ENCODE measurements around the gene CDC34. TPM values are rescaled to one million over a fixed set of nuclear protein-coding genes. Genes with fewer than 3 reads are reported as not detected.

The CDC34 gene
- total and polyA plus RNA-seq, 9 of the 15 experiments (the other 6 are each of a cell fraction or from before 2014, with no cell fraction given): 0.80 to 203 (median 65.5) TPM

DNA sequence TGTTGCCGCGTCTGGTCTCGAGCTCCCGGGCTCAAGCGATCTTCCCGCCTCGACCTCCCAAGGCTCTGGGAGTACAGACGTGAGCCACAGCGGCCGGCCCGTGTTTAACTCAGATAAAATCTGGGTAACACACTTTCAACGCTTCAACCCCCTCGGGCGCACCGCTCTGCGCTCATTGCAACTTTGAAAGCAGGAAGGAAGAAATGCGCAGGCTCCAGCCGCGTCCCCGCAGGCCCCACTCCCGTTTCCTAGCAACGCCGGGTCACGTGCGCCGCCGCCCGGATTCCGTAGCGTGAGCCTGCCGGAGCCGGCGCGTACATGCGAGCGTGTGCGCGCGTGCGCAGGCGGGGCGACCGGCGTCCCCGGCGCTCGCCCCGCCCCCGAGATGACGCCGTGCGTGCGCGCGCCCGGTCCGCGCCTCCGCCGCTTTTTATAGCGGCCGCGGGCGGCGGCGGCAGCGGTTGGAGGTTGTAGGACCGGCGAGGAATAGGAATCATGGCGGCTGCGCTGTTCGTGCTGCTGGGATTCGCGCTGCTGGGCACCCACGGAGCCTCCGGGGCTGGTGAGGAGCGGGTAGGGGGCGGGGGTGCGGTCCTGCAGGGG, 40.7 kb downstream of the CDC34 start, which contains the start of gene BSG (continued):
- TF ChIP-seq, protein P1, sequence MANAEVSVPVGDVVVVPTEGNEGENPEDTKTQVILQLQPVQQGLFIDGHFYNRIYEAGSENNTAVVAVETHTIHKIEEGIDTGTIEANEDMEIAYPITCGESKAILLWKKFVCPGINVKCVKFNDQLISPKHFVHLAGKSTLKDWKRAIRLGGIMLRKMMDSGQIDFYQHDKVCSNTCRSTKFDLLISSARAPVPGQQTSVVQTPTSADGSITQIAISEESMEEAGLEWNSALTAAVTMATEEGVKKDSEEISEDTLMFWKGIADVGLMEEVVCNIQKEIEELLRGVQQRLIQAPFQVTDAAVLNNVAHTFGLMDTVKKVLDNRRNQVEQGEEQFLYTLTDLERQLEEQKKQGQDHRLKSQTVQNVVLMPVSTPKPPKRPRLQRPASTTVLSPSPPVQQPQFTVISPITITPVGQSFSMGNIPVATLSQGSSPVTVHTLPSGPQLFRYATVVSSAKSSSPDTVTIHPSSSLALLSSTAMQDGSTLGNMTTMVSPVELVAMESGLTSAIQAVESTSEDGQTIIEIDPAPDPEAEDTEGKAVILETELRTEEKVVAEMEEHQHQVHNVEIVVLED (CRISPR knock-in tag; IDR thresholded peaks at IDR 0.05): peak; percentile 99
- TF ChIP-seq ZNF197 (CRISPR knock-in tag; IDR thresholded peaks at IDR 0.05; ENCODE audit: low read depth): peak; percentile 93; the same call in 1 of the 2 replicates
- TF ChIP-seq KDM5B (IDR thresholded peaks at IDR 0.05; ENCODE audit: insufficient replicate concordance, low read depth, low read length): peak; percentile 96
- TF ChIP-seq KDM1A (IDR thresholded peaks at IDR 0.05): peak in 1 of 2 experiments; percentile 50; a peak in 1 of 4 replicates
- TF ChIP-seq, protein P2, sequence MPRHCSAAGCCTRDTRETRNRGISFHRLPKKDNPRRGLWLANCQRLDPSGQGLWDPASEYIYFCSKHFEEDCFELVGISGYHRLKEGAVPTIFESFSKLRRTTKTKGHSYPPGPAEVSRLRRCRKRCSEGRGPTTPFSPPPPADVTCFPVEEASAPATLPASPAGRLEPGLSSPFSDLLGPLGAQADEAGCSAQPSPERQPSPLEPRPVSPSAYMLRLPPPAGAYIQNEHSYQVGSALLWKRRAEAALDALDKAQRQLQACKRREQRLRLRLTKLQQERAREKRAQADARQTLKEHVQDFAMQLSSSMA (CRISPR knock-in tag; IDR thresholded peaks at IDR 0.05): peak; percentile 45; the same call in 1 of the 2 replicates
- TF ChIP-seq HNRNPLL (IDR thresholded peaks at IDR 0.05; ENCODE audit: low read depth, low read length, poor library complexity, severe bottlenecking): peak; percentile 84
- TF ChIP-seq SIN3A (IDR thresholded peaks at IDR 0.05; ENCODE audit: borderline replicate concordance in 2 of 2, control insufficient read depth in 1 of 2, low read depth in 2 of 2, low read length in 2 of 2): peak; percentile 51 to 61; a peak in 2 of 4 replicates
- no peak for TF ChIP-seq NR4A1 (CRISPR knock-in tag; IDR thresholded peaks at IDR 0.05)
- TF ChIP-seq NR4A1 (tag; IDR thresholded peaks at IDR 0.05): peak; percentile 65; the same call in 1 of the 2 replicates
- TF ChIP-seq KAT8 (IDR thresholded peaks at IDR 0.05; ENCODE audit: low read depth): no peak
- TF ChIP-seq ZNF589 (CRISPR knock-in tag; IDR thresholded peaks at IDR 0.05; ENCODE audit: low read depth): no peak
- TF ChIP-seq FOSL1 (tag; conservative IDR thresholded peaks at IDR 0.05): 0 out of 2 replicates have a peak, but pooled peaks have one; percentile 23
- 0 out of 2 replicates have a peak, but pooled peaks have one; percentile 1 for TF ChIP-seq SMC3 (conservative IDR thresholded peaks at IDR 0.05; ENCODE audit: insufficient read depth, low read depth, low read length)
- no peak for TF ChIP-seq WHSC1 (IDR thresholded peaks at IDR 0.05; ENCODE audit: low read length)
- peak; percentile 30; the same call in 1 of the 2 replicates for TF ChIP-seq ARID1B (IDR thresholded peaks at IDR 0.05)
- TF ChIP-seq, protein P3, sequence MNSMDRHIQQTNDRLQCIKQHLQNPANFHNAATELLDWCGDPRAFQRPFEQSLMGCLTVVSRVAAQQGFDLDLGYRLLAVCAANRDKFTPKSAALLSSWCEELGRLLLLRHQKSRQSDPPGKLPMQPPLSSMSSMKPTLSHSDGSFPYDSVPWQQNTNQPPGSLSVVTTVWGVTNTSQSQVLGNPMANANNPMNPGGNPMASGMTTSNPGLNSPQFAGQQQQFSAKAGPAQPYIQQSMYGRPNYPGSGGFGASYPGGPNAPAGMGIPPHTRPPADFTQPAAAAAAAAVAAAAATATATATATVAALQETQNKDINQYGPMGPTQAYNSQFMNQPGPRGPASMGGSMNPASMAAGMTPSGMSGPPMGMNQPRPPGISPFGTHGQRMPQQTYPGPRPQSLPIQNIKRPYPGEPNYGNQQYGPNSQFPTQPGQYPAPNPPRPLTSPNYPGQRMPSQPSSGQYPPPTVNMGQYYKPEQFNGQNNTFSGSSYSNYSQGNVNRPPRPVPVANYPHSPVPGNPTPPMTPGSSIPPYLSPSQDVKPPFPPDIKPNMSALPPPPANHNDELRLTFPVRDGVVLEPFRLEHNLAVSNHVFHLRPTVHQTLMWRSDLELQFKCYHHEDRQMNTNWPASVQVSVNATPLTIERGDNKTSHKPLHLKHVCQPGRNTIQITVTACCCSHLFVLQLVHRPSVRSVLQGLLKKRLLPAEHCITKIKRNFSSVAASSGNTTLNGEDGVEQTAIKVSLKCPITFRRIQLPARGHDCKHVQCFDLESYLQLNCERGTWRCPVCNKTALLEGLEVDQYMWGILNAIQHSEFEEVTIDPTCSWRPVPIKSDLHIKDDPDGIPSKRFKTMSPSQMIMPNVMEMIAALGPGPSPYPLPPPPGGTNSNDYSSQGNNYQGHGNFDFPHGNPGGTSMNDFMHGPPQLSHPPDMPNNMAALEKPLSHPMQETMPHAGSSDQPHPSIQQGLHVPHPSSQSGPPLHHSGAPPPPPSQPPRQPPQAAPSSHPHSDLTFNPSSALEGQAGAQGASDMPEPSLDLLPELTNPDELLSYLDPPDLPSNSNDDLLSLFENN (IDR thresholded peaks at IDR 0.05; ENCODE audit: low read depth in 2 of 2, low read length in 2 of 2): peak in 1 of 2 experiments; percentile 54; a peak in 2 of 4 replicates
- peak; percentile 95 for TF ChIP-seq POLR2H (tag; IDR thresholded peaks at IDR 0.05; ENCODE audit: low read depth)
- TF ChIP-seq DIDO1 (tag; IDR thresholded peaks at IDR 0.05; ENCODE audit: low read depth): no peak
- TF ChIP-seq ZBTB7A (IDR thresholded peaks at IDR 0.05; ENCODE audit: borderline replicate concordance, control insufficient read depth, low read depth, low read length): peak; percentile 51; the same call in 1 of the 2 replicates

All from K562 (cell line).